GM12891 (cell line): ENCODE results near the gene PTPRF.

ENCODE experiments used
- POLR2AphosphoS5 ChIP-seq: IDR thresholded peaks from 2 replicates; pipeline ENCODE4 v1.6.1; 2011; ENCODE audit warnings: low read depth, low read length, control low read depth
- TAF1 ChIP-seq: IDR thresholded peaks from 2 replicates; pipeline ENCODE4 v1.6.1; 2011; ENCODE audit warnings: low read depth, low read length, control low read depth

GRCh38 chr1:43632135-43632670 lies 101.5 kb downstream of the PTPRF start:
- no peak for TF ChIP-seq POLR2AphosphoS5
- TF ChIP-seq TAF1 = no peak
